Dermis microvascular lymphatic vessel endothelial cell (primary cell): ENCODE results near the gene SLC2A9. TPM values are rescaled to one million over a fixed set of nuclear protein-coding genes. Genes with fewer than 3 reads are reported as not detected.

Source experiments
- DNase-seq, 2 donors: peaks; one replicate each; pipeline versions ENCODE4 v3.0.0 to v3.0.0-alpha.2; 2010; ENCODE audit warnings: low read depth in 2 of 2
- total RNA-seq: library from RNA; depleted of rRNA; stranded (reverse); fragments of >200 nt; gene quantifications from 2 replicates; pipeline ENCODE4 v1.2.1, GENCODE V29; 2014

Gene SLC2A9
- total RNA-seq, 1 donor from 2014 or later: 0.90 TPM

DNA sequence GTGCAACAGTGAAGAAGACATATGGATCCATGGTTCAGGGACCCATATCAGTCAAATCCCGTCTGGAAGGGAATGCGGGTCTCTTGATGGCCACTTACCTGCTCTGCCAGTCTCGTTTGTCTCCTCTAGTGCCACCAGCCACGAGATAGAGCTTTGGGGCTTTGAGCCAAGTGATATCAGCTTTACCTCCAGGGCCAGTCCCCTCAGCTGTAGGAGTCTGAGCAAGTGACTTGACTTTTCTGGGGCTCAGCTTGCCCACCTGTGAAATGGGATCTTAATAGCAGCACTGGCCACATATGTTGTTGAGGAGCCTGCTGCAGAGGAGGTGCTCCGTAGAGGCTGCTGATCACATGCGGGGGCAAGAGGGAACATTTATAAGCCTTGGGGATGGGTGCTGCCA, 1.2 kb downstream of the SLC2A9 start:
- no peak for DNase-seq

- no peak for DNase-seq
Observed at GRCh38 chr4:10019521-10020051, 1.7 kb downstream of the SLC2A9 start.

GRCh38 chr4:10018818-10019461, 2.4 kb downstream of the SLC2A9 start:
- DNase-seq: peak; percentile 83 to 94

- DNase-seq: no peak
Observed at GRCh38 chr4:10017037-10017893, 4.0 kb downstream of the SLC2A9 start.

DNA sequence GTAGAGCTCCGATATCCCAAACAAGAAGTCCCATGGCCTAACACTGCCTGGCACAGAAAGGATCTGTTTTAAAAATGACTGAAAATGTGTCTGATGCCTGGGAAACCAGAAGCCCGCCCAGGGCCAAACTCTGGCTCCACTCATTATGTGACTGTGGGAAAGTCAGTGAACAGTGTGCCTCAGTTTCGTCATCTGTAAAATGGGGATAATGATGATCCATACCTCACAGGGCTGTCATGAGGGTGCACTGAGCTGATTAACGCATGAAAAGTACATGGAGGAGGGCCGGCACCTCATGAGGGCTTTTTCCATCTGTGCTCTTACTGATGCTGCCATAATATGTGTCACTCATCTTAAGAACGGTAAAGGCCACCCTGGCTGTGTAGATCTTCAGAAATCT, 5.1 kb downstream of the SLC2A9 start:
- DNase-seq: no peak

GRCh38 chr4:10015140-10015753, 6.0 kb downstream of the SLC2A9 start:
- DNase-seq: peak; percentile 64 to 72

GRCh38 chr4:10013722-10014121, 7.6 kb downstream of the SLC2A9 start:
- peak in 1 of 2 donors; percentile 60 for DNase-seq

- no peak for DNase-seq
Observed at GRCh38 chr4:10011885-10012284, 9.4 kb downstream of the SLC2A9 start.

DNA sequence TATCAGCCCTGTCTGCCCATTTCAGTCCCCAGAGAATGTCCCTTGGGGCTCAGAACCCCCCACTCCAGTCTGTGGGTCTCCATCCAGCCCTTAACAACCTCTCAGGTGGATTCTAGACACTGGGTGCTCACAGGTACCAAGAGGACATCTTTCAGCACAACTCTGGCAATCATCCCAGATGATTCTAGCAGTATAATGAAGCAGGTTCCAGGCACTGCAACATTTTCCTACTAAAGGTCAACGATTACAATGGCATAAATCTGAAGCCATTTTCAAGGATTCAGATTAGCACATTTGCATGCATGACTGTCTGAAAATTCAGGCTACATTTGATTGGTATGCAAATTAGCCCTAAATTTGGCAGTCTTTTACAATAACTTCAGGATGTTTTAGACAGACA, 10.0 kb downstream of the SLC2A9 start:
- DNase-seq: no peak

GRCh38 chr4:10009861-10010500, 11.3 kb downstream of the SLC2A9 start:
- no peak for DNase-seq

GRCh38 chr4:10008609-10009005, 12.7 kb downstream of the SLC2A9 start:
- DNase-seq: no peak

DNA sequence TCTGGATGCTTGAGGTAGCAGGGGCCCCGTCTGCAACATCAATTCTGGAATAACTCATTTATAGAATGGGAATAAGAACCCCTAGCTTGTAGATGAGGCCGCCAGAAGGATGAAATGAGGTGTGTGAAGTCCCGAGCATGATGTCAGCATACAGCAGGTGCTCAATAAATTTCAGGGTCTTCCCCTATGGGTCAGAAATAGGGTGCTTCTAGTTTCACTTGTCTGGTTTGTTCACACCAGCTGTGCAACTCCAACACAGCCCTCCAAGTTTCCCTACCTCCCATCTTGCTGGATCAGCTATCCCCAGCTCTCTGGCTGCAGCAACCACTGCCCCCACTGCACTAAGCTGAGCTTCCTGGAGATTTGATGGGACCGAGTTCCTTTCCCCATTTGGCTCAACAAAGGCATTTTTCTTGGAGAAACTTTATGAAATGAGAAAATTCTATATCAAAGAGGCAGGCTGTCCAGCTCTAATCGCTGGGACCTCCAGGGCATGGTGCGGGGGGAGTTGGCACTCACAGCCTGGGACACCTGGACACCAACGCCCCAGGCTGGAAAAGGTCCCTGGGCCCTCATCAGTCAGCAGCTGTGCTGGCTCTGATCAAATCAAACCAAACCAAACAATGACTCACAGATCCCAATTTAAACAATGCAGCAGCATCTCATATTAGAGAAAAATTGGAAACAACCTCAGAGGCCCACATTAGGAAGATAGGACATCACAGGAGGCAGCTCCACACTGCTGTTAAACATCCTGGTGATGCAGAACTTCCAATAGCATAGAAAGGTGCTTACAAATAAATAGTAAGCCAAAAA, 13.3 kb downstream of the SLC2A9 start:
- DNase-seq: peak; percentile 55 to 80

GRCh38 chr4:10007436-10007740, 13.9 kb downstream of the SLC2A9 start:
- DNase-seq: no peak

- DNase-seq: peak in 1 of 2 donors; percentile 85
Observed at GRCh38 chr4:10006601-10007435, 14.5 kb downstream of the SLC2A9 start.

DNA sequence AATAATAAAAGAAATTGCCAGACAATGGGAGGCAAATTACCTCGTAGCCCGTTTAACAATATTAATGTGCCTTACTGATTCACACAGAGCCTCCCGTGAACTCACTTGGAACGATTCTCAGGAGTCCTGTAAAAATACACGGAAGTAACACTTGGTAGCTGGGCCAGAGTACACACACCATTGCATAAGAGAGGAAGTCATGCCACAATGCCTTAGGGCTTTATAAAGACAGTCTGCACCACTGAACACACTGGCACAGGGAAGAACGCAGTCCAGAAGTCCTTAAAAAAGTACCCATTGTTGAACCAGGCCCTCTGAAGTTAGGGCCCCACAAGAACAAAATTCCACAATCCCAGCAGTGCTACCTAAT, 15.1 kb downstream of the SLC2A9 start:
- peak; percentile 58 to 91 for DNase-seq

DNA sequence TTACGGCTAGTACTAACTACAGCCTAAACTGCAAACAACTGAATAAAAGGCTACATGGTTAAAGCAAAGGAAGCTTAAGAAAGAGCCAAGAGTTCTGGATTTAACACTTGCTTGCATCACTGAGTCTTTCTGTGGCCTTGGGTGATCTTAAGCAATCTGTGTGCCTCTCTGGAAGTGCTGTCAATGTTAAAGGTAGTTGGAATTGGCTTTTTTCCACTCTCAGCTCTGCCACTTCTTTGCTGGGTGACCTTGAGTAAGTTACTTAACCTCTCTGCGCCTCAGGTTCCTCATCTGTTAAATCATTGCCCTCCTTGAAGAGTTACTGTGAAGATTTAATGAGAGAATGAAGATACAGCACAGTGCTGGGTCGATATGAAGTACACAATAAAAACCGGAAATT, 15.7 kb downstream of the SLC2A9 start:
- no peak for DNase-seq

DNA sequence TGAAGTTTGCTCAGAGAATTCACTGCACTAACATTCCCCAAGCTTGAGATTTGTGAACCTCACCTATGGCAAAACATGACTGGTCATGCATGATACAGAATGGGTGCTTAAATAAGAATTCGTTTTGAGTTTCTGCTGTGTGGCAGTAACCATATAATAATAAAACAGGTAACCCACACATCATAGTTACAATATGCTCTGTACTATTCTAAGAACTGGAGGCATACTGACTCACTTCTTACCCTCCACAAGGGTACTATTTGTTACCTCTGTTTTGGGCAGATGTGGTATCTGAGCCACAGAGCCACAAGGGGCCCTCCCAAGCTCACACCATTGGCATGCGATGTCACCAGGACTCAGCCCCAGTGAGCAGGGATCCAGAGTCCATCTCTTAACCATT, 17.6 kb downstream of the SLC2A9 start:
- DNase-seq: no peak

- no peak for DNase-seq
Observed at GRCh38 chr4:10002278-10002677, 19.0 kb downstream of the SLC2A9 start.

DNA sequence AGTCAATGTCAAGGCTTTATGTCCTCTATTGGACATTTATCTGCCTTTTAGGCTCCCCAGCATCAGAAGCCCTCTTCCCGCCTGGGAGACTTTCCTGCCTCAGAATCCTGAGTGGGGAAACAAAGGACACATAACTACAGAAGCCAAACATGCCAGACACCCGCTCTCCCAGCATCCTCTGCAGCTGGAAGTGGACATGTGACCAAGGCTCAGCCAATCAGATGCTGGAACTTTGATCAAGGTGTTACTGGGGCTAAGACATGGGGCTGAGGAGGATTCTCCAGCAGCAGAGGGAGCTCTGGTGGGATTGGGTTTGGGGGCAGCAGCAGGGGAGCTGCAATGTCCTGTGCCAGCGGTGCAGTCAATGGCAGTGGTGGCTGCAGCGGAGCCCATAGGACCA, 19.5 kb downstream of the SLC2A9 start:
- DNase-seq: no peak

DNA sequence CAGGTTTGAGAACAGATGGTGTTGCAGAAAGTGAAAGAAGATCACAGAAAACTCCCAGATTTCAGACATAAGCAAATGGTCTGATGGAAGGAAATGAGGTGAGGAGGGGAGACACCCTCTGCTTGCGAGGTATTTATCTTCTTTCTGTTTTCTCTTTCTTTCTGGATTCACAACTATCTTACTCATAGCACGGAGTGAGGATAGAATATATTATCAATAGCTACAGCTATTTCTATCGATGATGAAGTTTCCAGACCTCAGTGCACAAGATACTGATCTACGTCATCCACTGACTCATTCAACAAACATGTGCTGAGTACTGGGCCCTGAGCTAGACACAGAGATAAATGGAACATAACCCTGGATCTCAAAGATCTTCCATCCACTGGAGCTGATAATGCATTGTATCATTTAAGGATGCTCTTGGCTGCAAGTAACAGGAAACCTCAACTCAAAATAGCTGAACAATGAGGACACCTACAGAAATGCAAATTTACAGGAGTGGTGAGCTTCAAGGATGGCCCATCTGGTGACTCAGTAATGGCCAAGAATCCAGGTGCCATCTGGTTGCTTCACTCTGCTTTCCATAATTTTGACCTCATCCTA, 21.2 kb downstream of the SLC2A9 start:
- no peak for DNase-seq
